Midbrain (tissue), 1 donor: ENCODE data around the gene THEM5.
A peak's percentile ranks its signal among the peaks of the same experiment; 100 is the strongest.

Experiments
- DNase-seq: peaks from one replicate; lab custom pipeline; 2025; lab: John Stamatoyannopoulos, UW

The THEM5 gene

DNA sequence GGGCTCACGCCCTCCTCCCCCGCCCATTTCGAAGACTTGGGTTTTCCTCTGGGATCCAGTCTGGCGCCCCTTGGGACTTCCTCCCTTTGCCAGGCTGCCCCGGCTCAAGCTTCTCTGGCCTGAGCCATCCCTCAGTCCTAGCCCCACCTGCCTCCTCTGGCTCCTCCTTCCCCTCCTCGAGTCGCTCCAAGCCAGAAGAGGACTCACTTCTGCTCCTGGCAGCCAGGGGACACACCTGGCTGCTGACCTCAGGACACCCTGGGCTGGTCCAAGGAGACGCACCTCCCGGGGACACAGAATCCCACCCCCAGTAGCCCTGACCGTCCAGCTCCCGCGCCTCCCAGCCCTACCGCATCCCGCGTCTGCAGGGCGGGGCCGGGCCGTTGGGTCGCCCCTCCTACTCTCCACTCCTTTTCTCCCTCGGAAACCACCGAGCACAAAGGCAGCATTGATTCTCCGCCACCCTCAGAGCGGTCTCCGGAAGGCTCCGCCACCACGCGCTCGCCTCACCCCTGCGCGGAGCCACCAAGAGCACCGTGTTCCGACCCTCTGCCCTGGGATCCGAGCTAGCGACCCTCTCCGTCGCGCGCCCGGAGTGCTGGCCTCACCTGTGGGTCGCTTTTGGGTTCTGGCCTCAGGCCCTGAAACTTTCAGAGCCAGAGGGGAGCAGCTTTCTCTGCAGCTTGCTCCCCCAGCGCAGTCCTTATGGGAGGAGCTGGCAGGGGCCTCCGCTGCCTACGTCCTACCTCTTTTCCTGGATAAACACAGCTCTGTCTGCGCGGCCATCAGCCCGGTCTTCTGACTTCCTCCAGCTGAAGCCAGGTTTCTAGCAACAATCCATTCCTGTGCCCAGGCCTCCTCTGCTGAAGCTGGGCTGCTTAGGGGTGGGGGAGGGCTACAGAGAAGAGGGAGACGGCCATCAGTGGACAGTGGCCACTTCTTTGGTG, 13.8 kb downstream of the THEM5 start, which contains the start of gene C2CD4D:
C2CD4D (minus strand) TSS at position 364 of the 947 bp plus-strand sequence. CDS start 831 bp downstream, outside the sequence.
- DNase-seq = peak; percentile 85

DNA sequence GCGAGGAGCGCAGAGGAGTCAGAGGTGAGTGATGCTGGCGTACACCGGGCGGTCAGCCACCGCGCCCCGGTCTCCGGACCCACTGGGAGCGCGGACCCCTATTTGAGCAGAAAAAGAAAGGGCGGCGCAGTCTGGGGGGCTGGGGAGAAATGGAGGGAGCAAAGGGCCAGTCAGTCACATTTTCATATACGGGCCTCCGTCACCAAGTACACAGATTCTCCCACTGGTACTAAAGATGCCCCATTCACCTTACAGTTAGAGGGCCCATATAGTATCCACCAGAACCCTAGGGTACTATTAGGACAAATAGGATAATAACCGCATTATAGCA, 14.5 kb downstream of the THEM5 start:
- no peak for DNase-seq

DNA sequence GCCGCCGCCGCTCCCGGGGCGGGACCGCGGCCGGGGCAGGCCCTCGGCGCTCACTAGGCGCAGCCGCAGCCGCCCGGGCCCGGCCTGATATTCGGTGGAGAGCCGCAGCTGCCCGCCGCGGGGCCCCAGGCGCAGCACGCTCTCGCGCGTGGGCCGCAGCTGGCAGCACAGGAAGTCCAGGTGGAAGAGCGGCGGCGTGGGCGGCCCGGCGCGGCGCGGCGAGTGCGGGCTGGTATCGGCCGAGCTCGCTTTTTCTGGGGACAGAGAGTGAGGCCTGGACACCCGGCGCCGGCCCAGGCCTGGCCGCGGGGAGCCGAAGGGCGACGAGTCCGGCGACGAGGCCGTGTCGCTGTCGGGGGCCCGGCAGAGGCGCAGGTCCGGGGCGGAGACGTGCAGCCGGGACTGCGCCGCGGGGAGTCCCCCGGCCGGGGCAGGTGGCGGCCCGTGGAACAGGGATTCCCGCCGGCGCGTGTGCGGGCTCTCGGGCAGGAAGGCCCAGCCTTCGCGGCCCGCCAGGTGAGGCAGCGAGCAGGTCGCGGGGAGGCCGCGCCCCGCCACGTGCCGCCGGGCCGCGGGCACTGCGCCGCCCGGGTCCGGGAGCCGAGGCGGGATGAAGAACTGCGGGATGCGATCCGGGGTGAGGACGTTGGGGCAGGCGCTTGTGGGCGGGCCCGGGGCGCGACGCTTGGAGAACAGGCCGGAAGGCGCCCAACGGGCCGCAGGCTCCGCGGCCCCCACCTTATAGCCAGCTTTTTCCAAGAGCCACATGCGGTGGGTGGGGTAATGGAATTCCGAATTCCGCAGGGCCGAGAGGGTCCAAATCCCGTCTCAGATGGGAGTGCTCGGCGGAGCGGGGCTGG, 15.1 kb downstream of the THEM5 start:
- no peak for DNase-seq

DNA sequence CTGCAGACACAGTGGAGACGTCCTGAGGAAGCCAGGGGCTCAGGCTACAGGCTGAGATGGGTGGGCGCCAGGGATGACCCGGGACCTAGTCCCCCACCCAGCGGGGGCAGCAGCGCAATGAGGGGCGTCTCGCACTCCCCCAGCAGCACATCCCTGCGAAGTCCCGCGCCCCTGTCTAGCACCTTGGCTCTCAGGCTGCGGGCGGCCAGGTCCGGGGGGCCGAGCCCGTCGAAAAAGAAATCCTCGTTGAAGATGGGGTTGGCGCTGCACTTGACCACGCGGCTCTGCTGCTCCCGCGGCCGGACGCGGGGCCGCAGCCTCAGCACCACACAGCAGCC, 15.7 kb downstream of the THEM5 start:
- no peak for DNase-seq

DNA sequence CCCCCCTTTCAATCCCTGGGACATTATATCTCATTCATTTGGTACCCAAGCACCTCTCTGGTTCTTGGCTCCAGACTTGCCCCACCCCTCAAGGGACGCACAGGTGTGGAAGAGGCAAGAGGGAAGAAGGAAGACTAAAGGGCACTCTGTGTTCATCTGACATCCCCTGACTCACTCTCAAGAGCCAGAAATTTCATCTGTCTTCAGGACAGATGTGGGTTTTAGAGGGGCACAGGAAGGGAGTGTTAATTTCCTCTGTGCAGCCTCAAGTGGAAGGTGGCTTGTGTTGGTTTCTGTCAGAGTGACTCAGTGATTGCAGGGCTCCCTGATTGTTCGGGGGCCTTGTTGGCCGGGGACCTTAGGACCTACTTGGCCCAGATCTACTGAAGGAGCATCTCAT, 16.3 kb downstream of the THEM5 start:
- no peak for DNase-seq

DNA sequence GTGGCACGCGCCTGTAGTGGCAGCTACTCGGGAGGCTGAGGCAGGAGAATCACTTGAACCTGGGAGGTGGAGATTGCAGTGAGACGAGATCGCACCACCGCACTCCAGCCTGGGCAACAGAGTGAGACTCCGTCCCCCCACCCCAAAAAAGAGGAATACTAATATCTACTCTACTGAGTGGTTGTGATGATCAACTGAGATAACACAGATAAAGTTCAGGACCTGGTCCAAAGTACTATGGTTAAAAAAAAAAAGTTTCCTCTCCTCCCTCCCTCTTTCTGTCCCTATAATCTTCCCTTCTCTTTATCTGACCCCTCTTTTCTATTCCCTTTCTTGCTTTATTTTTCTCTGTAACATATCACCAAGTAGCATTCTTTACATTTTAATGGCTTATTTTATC, 17.9 kb downstream of the THEM5 start:
- no peak for DNase-seq

DNA sequence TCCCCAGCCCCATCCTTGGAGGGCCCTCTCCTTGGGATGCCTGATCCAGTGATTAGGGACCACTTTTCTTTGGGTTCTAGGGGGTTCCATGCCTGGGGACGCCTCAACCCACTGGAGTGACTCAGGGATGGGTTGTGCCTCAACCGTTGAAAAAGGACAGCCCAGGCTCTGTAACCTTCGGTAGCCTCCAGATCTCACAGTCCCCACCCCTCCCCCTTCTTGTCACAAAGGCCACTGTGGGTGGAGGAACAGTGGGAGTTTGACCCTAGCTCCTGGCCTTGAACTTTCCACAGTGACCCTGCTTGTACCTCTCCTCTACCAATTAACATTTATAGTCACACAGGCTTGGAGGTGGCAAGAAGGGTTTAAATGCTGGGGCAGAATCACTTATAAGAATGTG, 19.3 kb downstream of the THEM5 start:
- no peak for DNase-seq

DNA sequence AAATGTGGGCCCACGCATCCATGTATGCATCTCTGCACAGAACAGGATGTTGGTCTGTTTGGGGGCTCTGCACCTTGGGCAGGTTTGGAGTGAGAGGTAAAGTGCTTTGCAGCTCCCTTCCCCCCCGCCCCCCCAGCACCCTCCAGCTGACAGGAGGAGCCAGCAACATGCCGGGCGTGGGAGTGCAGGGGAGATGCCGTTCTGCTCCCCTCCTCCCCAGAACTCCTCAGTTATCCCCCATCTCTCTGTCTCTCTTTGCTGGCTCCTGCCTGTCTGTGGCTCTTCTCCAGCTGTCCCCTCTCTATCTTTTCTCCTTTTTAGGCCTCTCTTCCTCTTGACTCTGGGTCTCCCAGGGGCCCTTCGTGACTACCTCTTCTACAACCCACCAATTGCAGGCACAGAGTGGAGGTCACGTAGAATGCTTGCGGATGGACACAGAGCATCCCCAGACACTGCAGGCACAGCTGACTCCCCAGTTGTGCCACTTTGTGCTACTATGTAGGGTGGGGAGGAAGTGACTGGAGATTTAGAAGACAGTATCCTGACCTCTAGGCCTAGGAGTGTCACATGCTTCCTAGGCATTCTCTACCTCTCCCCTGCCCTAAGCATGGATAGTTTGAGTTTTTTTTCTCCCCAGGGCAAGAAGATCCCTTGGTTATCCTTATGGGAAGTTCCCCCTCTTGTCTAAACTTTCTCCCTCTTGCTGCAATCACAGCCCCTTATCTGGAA, 20.2 kb downstream of the THEM5 start:
- no peak for DNase-seq

DNA sequence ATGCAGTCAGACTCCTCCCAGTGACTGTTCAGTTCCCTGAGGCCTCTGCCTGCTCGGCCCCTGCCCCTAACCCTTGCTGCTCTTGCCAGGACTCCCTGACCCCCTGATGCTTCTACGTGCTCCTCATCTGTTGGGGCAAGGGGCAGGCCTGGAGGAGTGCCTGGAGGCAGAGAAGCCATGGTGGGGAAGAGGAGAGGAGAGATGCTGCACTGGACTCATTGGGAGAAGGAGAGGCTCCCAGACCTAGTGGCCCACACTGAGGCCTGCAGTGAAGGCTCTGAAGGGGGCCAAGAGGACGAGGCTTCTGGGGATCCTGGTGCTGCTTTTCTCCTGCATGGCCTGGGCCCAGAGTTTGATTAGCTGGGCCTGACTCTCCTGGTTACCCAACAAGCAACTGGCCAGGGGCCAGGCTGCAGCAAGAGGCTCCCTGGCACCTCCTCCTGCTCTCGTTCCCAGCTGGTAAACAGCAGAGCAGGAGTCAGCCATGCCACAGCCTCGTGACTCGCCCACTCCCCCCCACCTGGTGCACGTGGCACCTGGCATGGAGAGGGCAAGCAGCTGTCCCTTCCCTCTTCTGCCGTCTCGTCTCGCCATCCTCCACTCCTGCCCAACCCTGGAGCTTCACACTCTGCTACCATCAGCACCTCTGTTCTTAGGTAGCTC, 21.1 kb downstream of the THEM5 start:
- peak; percentile 65 for DNase-seq

DNA sequence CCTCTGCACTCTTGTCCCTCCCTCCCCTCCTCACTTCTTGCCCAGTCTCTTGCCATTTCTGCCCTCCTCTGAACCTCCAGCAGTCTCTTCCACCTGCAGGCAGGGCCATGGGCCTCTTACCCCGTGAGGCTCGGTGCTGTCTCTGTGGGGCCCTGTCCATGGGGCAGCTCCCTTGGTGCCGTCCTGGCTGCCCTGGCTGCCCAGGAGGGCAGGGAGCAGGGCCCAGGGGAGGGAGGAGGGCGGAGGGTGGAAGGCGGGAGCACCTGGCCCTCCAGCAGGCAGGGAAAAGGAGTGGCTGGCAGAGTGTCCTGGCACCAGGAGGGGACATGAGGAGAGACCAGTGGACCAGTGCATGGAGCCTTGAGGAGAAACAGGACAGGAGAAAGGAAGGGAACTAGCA, 21.9 kb downstream of the THEM5 start, which contains the start of gene RORC:
RORC (minus strand) TSS at position 198 of the 400 bp plus-strand sequence; CDS start at position 160, 38 bp downstream.
- no peak for DNase-seq

DNA sequence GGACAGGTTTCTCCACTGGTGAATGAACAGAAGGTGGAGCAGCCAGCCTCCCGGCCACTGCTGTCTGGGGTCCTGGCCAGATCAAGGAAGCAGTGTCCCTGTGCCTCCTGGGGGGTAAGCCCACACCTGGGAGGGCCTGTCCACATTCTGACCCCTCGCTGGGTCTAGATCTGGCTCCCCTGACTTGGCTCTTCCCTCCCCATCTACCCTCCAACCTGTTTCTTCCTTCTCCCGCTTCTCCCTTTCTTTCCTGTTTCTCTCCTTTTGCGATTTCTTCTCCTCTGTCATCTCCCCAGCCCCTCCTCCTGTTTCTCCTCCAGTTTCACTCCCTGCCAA, 22.3 kb downstream of the THEM5 start:
- no peak for DNase-seq

DNA sequence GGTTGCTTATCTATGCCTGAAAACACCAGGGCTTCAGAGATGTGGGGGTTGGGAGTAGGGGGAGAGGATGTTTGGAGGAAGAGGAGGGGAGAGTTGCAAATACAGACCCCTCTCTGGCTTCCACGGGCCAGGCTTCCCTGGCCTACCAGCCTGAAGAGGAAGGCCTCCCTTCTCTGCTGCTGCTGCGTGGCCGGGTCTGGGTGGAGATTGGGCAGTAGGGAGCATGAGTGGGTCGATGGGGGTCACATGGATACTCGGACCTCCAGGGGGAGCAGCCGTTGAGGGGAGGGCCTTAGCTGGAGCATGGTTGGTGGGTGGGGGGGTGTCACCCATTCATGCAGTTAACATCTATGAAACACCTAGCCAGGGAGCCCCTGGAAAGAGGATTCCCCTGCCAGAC, 23.5 kb downstream of the THEM5 start:
- no peak for DNase-seq

DNA sequence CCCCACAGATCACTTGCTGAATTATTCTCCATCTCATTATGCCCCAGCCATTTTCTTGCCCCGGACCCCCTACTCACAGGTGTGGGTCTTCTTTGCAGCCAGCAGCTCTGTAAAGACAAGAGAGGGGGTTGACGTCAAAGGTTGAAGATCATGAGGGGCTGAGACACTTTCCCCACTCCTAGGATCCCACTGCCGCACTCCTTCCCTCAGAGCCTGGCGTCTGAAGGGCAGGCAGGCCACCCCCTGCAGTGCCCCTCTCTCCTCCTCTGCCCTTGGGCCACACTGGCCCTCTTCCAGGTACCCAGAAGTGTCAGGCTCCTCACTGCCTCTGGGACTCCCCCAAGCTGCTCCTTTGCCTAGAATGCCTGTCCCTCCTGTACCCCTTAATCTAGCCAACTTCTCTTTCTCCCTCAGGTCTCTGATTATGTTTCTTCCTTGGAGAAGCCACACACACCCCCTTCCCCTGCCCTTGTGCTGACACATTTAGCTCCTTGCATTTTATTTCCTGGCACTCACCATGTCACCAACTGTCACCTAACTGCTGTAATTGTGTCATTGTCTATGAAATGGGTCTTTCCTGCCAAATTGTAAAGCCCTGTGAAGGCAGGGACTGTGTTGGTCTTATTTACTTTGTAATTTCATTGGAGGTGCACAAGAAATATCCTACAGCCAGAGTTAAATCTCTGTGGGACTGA, 24.0 kb downstream of the THEM5 start:
- no peak for DNase-seq

DNA sequence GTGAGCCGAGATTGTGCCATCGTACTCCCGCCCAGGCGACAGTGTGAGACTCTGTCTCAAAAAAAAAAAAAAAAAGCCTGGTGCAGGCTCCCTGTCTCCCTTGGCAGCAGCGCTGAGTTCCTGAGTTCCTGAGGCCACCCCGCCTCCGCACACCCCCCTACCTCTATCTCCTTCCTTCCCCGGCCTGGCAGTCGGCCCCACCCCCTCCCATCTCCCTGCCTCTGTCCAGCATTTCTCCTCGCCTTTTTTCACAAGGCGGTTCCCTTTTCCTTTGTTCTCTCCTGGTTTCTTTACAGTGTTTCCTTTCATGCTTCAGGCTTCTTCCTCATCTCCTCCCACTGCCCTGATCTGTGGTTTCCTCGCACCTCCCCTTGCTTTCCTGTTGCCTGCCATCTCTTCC, 24.6 kb downstream of the THEM5 start:
- no peak for DNase-seq

DNA sequence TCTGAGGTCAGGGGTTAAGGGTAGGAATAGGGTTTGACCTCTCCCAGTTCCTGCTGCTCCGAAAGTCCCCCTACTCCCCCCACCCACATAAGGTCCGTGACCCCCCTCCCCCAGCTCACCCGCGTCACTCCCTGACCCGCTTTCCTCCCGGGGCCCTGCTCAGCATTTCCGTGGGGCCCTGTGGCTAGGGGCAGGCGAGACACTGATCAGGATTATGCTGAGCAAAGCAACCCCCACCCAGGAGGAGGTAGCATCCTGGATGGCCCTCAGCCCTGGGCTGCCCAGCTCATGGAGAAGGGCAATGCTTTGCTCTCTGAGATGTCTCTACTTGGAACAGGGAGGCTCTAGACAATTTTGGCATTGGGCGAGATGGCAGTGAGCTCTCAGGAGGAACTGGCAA, 25.7 kb downstream of the THEM5 start:
- DNase-seq = no peak

DNA sequence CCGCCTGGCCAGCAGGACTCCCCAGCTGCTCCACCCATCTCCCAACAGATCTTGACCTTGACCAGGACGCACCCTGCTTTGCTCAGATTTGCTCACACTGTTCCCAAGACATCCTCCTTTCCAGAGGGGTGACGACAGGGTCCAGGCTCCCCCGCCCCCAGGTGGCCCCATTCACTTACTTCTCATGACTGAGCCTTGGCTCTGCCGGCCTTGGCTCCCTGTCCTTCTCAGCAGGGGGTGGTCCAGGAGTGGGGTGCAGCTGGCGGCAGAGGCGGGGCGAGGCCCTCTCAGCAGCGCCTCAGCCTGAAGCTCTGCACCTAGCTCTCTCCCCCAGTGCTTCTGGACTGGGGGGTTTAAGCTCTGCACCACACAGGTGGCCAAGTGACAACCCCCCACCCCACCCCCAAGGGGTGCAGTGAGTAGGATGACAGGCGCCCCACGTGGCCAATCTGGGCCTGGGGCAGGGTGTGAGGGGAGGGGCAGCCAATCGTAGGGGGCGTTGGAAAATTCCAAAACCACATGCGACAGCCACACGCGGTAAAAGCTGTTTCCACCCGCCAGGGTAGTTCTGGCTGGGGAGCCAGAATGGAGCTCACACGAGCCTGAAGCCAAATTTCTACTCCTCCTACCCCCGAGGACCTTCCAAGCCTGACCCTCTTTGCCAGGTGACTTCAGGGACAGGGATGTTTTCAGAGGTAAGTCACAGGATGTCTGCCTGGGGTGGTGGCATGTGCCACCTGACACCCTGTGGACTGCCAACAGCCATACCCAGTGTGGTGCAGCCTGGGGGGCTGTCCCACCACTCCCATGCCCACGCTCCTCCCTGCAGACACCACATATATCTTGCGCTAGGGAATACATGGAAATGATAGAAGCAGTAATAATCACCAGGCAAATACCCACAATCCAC, 27.5 kb downstream of the THEM5 start:
- no peak for DNase-seq

DNA sequence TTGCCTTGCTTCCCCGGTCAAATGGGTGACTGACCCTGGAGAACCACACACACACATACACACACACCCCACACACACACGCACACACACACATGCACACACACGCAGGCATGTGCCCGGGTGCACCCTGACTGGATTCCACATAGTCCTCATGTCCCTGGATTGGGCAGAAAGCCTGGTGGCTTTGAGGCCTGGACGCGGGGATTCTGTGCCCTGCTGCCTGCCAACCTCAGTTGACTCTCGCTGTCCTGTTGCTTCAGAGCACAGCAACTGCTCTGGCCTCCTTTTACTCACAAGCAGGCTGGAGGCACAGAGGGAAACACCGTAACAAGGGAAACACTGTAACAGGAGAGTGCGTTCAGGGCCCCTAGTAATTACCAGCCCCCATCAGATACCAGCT, 28.3 kb downstream of the THEM5 start:
- DNase-seq = no peak

DNA sequence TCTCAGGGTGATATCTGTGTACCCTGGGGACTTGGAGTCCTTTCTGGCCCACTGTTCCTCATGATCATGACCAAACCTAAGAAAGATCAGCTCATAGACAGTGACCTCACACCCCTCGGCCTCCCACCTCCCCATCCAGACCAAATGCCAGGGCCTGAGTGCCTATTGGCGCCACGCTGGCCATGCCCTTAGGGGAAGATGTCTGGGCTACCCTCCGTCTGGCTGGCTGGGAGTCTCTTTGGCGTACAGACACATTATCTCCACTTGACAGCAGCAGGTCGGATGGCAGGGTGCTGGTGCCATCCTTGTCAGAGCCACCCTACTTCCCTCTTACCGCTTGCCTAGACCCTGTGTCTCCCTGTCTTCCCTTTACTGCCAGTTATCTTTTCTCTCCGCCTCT, 30.3 kb downstream of the THEM5 start:
- DNase-seq = no peak

DNA sequence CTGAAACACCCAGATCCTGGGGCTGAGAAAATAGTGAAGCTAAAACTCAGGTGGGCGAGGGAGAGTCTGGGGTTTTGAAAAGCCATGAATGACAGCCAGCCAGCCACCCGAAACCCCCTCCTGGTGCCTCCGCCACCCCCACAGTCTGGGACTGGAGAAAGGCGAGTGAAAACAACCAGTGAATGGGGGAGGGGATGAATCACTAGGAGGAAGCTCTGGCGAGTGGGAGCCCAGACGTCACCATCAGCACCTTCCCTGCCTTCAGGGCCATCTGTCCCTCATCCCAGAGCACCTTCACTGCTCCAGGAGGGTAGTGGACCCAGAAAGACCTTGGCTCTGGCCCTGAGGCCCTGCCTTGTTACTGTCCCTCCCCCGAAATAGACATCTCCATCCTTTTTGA, 31.1 kb downstream of the THEM5 start:
- no peak for DNase-seq

DNA sequence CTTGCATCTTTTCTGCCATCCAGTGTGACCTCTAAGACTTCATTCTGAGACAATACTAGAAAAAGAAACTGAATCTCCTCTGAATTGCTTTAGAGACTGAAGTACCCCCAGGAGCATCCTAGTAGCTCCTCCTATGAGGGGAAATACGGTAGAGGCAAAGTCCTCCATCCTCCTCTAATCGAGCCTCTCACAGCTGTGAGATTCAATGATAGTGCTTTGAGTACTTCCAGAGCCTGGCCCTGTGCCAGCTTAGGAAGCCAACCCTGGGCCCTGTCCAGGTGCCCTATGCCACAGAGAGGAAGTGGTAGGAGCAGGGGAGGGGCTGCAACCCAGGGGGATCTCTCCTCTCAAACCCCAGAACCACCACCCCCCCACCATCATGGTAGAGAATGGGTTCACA, 32.6 kb downstream of the THEM5 start:
- DNase-seq = no peak
